Measurements from ENCODE around the gene TMEM178B. TPM values are rescaled to one million over a fixed set of nuclear protein-coding genes. Genes with fewer than 3 reads are reported as not detected.

TMEM178B gene
- total RNA-seq, 1 experiment from 2014 or later = 0.11 TPM

DNA sequence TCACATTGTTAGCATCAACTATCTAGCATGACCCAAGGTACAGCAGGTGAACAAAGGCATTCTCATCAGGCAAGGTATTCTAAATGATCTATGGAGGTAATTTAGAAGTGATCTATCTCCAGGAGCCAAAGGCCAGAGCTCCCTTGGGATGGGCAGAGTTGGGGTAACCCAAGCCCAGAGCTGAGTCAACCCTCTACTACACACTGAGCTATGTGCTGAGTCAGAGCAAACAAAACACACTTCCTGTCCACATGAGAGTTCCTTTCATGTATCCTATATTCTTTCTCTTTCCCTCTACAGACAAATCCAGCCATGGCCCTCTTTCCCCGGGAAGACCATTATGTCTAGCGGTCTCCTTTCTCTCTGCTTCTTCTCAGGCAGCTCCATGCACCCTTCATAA lies 409.2 kb downstream of the TMEM178B start:
- DNase-seq = no peak
- no peaks in the 10 kb centered on the region for H3K4me1 ChIP-seq
- Mint-ChIP-seq H3K27me3 (ENCODE audit: insufficient read depth, unreplicated experiment) (peaks cover 13% of the 10 kb centered on the region), H3K36me3 (ENCODE audit: insufficient read depth, unreplicated experiment) (no peaks in the 10 kb centered on the region), H3K4me1 (ENCODE audit: low read depth, unreplicated experiment) (no peaks in the 10 kb centered on the region), H3K4me3 (ENCODE audit: unreplicated experiment) (no peak overlapping the region), H3K27ac (ENCODE audit: unreplicated experiment) (no peak overlapping the region), H3K9me3 (ENCODE audit: unreplicated experiment) (no peaks in the 10 kb centered on the region)
- 0 out of 2 replicates have a peak, but pooled peaks cover 3% of the 10 kb centered on the region for H3K9me3 ChIP-seq
- no peaks in the 10 kb centered on the region; the same call in 1 of the 2 replicates for H3K27me3 ChIP-seq (replicated peaks; ENCODE audit: control insufficient read depth, insufficient read depth, low read length)
- CTCF ChIA-PET = no interaction called here
- TF ChIP-seq, protein P1, sequence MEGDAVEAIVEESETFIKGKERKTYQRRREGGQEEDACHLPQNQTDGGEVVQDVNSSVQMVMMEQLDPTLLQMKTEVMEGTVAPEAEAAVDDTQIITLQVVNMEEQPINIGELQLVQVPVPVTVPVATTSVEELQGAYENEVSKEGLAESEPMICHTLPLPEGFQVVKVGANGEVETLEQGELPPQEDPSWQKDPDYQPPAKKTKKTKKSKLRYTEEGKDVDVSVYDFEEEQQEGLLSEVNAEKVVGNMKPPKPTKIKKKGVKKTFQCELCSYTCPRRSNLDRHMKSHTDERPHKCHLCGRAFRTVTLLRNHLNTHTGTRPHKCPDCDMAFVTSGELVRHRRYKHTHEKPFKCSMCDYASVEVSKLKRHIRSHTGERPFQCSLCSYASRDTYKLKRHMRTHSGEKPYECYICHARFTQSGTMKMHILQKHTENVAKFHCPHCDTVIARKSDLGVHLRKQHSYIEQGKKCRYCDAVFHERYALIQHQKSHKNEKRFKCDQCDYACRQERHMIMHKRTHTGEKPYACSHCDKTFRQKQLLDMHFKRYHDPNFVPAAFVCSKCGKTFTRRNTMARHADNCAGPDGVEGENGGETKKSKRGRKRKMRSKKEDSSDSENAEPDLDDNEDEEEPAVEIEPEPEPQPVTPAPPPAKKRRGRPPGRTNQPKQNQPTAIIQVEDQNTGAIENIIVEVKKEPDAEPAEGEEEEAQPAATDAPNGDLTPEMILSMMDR (IDR thresholded peaks at IDR 0.05; ENCODE audit: insufficient read depth in 1 of 2, low read depth in 1 of 2, low read length in 1 of 2, severe bottlenecking in 1 of 2, unreplicated experiment in 1 of 2) = no peak
- BruUV-seq (replicated peaks) = no TSS peak
- POLR2A ChIA-PET = no interaction called here
- no peaks in the 10 kb centered on the region for H3K36me3 ChIP-seq (ENCODE audit: control insufficient read depth, insufficient read depth, low read length)
- no peak overlapping the region for H3K4me3 ChIP-seq (ENCODE audit: low read depth, low read length)
- intact Hi-C loops (cut with micrococcal nuclease; ENCODE audit: unreplicated experiment) = no loop called here

DNA sequence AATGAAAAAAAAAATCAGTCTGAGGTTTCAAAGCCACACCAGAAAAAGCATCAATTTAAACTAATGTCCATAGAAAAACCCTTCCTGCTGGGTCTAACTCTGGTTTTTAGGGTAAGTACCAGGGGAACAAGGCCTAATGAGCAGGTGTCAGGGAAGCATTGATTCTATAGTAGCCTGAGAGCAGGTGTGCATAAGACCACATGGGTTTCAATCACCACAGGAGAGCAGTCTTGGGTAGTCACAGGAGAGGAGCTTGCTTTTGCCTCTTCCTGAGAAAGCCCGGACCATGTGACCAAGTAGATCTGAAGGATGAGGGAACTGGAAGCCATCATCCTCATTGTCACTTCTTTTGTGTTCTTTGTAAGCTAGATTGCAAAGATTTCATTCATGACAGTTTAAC lies 411.0 kb downstream of the TMEM178B start:
- H3K27me3 ChIP-seq (replicated peaks; ENCODE audit: control insufficient read depth, insufficient read depth, low read length) = no peaks in the 10 kb centered on the region; the same call in 1 of the 2 replicates
- no peaks in the 10 kb centered on the region for H3K4me1 ChIP-seq
- no peaks in the 10 kb centered on the region for H3K36me3 ChIP-seq (ENCODE audit: control insufficient read depth, insufficient read depth, low read length)
- no peaks in the 10 kb centered on the region for H3K36me3 Mint-ChIP-seq (ENCODE audit: insufficient read depth, unreplicated experiment)
- H3K9me3 Mint-ChIP-seq (ENCODE audit: unreplicated experiment) = no peaks in the 10 kb centered on the region
- H3K4me3 ChIP-seq (ENCODE audit: low read depth, low read length) = no peak overlapping the region
- H3K4me3 Mint-ChIP-seq (ENCODE audit: unreplicated experiment) = no peak overlapping the region
- DNase-seq = no peak
- BruUV-seq (replicated peaks) = no TSS peak
- intact Hi-C loops (cut with micrococcal nuclease; ENCODE audit: unreplicated experiment) = no loop called here
- H3K4me1 Mint-ChIP-seq (ENCODE audit: low read depth, unreplicated experiment) = no peaks in the 10 kb centered on the region
- TF ChIP-seq, protein P1 (IDR thresholded peaks at IDR 0.05; ENCODE audit: insufficient read depth in 1 of 2, low read depth in 1 of 2, low read length in 1 of 2, severe bottlenecking in 1 of 2, unreplicated experiment in 1 of 2) = no peak
- CTCF ChIA-PET = no interaction called here
- 0 out of 2 replicates have a peak, but pooled peaks cover 3% of the 10 kb centered on the region for H3K9me3 ChIP-seq
- no peak overlapping the region for H3K27ac Mint-ChIP-seq (ENCODE audit: unreplicated experiment)
- POLR2A ChIA-PET = no interaction called here
- H3K27me3 Mint-ChIP-seq (ENCODE audit: insufficient read depth, unreplicated experiment) = peaks cover 23% of the 10 kb centered on the region

DNA sequence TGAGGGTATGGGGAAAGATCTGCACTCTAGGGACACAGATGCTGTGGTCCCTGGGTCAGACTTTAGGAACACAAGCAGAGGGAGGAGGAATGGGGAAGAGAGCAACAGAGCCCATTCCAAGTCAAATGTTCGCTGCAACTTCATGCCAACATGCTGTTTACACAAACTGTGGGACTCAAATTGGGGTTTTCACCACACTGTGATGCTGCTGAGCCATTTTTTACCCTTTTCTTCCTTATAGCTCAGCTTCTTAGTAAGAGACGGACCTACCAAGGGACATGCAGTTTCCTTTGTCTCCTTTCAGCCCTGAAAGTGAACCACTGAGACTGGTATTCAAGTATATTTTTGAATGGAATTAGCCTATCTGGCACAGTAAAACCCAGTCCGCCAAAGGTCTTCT lies 413.1 kb downstream of the TMEM178B start:
- H3K27ac Mint-ChIP-seq (ENCODE audit: unreplicated experiment) = no peak overlapping the region
- peaks cover 19% of the 10 kb centered on the region for H3K27me3 Mint-ChIP-seq (ENCODE audit: insufficient read depth, unreplicated experiment)
- no peaks in the 10 kb centered on the region for H3K4me1 ChIP-seq
- H3K9me3 ChIP-seq = 0 out of 2 replicates have a peak, but pooled peaks cover 3% of the 10 kb centered on the region
- no peak overlapping the region for H3K4me3 ChIP-seq (ENCODE audit: low read depth, low read length)
- CTCF ChIA-PET = no interaction called here
- no peaks in the 10 kb centered on the region; the same call in 1 of the 2 replicates for H3K27me3 ChIP-seq (replicated peaks; ENCODE audit: control insufficient read depth, insufficient read depth, low read length)
- no TSS peak for BruUV-seq (replicated peaks)
- intact Hi-C loops (cut with micrococcal nuclease; ENCODE audit: unreplicated experiment) = no loop called here
- TF ChIP-seq, protein P1 (IDR thresholded peaks at IDR 0.05; ENCODE audit: insufficient read depth in 1 of 2, low read depth in 1 of 2, low read length in 1 of 2, severe bottlenecking in 1 of 2, unreplicated experiment in 1 of 2) = no peak
- no peak for DNase-seq
- no peaks in the 10 kb centered on the region for H3K36me3 Mint-ChIP-seq (ENCODE audit: insufficient read depth, unreplicated experiment)
- H3K4me3 Mint-ChIP-seq (ENCODE audit: unreplicated experiment) = no peak overlapping the region
- POLR2A ChIA-PET = no interaction called here
- H3K4me1 Mint-ChIP-seq (ENCODE audit: low read depth, unreplicated experiment) = no peaks in the 10 kb centered on the region
- no peaks in the 10 kb centered on the region for H3K36me3 ChIP-seq (ENCODE audit: control insufficient read depth, insufficient read depth, low read length)
- H3K9me3 Mint-ChIP-seq (ENCODE audit: unreplicated experiment) = no peaks in the 10 kb centered on the region

All from Caco-2 (cell line).